Measurements from ENCODE around the gene CACTIN. TPM values are rescaled to one million over a fixed set of nuclear protein-coding genes. Genes with fewer than 3 reads are reported as not detected.

Gene CACTIN
- total RNA-seq, 1 experiment from 2014 or later, result 33.2 TPM

GRCh38 chr19:3603121-3603811 is 23.3 kb downstream of the CACTIN start:
- H3K9me2 ChIP-seq (ENCODE audit: insufficient read depth), result no peaks in the 10 kb centered on the region
- intact Hi-C loops (cut with micrococcal nuclease), result no loop called here
- H3K9me3 ChIP-seq (ENCODE audit: control insufficient read depth in 1 of 2, insufficient read depth in 1 of 2, low read depth in 1 of 2, low read length in 2 of 2), result no peaks in the 10 kb centered on the region
- no peak overlapping the region for H3K9ac ChIP-seq (ENCODE audit: low read length)
- no peak overlapping the region for H3K4me3 ChIP-seq (replicated peaks in 1 of 2; ENCODE audit: low read depth in 1 of 2, low read length in 2 of 2)
- peaks cover 11 to 26% of the 10 kb centered on the region in 2 experiments for H3K4me1 ChIP-seq (ENCODE audit: control insufficient read depth in 1 of 2, insufficient read depth in 2 of 2, low read length in 2 of 2)
- TF ChIP-seq EGR1 (IDR thresholded peaks at IDR 0.05; ENCODE audit: low read depth) (no peak), POLR2AphosphoS5 (IDR thresholded peaks at IDR 0.05; ENCODE audit: low read depth, low read length) (no peak), RAD21 (IDR thresholded peaks at IDR 0.05; ENCODE audit: low read depth) (no peak), CEBPB (IDR thresholded peaks at IDR 0.05; ENCODE audit: low read depth) (no peak), ZFX (IDR thresholded peaks at IDR 0.05) (no peak), REST (IDR thresholded peaks at IDR 0.05; ENCODE audit: low read depth) (no peak), SIN3A (IDR thresholded peaks at IDR 0.05; ENCODE audit: low read depth) (no peak)
- no peaks in the 10 kb centered on the region for H4K20me1 ChIP-seq (ENCODE audit: insufficient read depth)
- no TSS peak for BruUV-seq (replicated peaks)
- no peak overlapping the region for H3K4me2 ChIP-seq (ENCODE audit: low read length)
- no peak overlapping the region for H2AFZ ChIP-seq (ENCODE audit: low read depth, low read length, poor library complexity, severe bottlenecking)
- no peak overlapping the region for H3K27ac ChIP-seq (ENCODE audit: low read depth, low read length)
- DNase-seq (ENCODE audit: low read depth, low spot score), result no peak
- ChIA-PET RAD21 (ENCODE audit: low non-redundant PET in 1 of 2, low total read pairs in 2 of 2, uncharacterized antibody in 2 of 2, unreplicated experiment in 2 of 2) (no interaction called here), POLR2A (no interaction called here), CTCF (interaction anchor here (0.7 kb wide), 1 partner anchor 15 kb away, joined by 3 read pairs; no protein-coding TSS in a partner anchor)
- H3K79me2 ChIP-seq (ENCODE audit: insufficient read depth, low read length), result no peaks in the 10 kb centered on the region
- H3K36me3 ChIP-seq (ENCODE audit: control insufficient read depth in 1 of 2, insufficient read depth in 2 of 2, low read length in 2 of 2), result no peaks in the 10 kb centered on the region
- H3K27me3 ChIP-seq (ENCODE audit: insufficient read depth, low read length), result no peaks in the 10 kb centered on the region
- ATAC-seq, result no peak
